ENCODE data around the gene VWA2.

DNA sequence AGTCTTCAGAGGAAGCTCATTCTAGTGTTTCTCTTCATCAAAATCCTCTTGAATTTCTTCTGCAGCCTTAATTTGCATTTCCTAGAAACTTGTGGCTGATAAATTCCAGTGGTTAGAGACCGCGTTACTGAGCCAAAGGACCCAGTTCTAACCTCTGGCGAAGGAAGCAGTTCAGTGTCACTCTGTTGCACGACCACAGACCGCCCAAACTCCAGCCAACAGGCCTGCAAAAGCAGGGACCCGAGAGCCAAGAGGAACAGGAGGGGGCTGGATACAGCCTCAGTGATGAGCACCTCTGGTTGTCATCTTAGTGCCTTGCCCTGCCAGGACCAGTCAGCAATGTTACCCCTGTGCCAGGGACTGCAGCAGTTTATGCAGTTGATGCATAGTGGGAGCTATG lies 95.2 kb downstream of the VWA2 start:
- TF ChIP-seq, protein P1, sequence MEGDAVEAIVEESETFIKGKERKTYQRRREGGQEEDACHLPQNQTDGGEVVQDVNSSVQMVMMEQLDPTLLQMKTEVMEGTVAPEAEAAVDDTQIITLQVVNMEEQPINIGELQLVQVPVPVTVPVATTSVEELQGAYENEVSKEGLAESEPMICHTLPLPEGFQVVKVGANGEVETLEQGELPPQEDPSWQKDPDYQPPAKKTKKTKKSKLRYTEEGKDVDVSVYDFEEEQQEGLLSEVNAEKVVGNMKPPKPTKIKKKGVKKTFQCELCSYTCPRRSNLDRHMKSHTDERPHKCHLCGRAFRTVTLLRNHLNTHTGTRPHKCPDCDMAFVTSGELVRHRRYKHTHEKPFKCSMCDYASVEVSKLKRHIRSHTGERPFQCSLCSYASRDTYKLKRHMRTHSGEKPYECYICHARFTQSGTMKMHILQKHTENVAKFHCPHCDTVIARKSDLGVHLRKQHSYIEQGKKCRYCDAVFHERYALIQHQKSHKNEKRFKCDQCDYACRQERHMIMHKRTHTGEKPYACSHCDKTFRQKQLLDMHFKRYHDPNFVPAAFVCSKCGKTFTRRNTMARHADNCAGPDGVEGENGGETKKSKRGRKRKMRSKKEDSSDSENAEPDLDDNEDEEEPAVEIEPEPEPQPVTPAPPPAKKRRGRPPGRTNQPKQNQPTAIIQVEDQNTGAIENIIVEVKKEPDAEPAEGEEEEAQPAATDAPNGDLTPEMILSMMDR (IDR thresholded peaks at IDR 0.05; ENCODE audit: poor library complexity, severe bottlenecking) = no peak
- TF ChIP-seq EZH2 (IDR thresholded peaks at IDR 0.05; ENCODE audit: borderline replicate concordance, insufficient read depth, low read length, poor library complexity, severe bottlenecking) (no peak), EP300 (conservative IDR thresholded peaks at IDR 0.05; ENCODE audit: poor library complexity, severe bottlenecking) (no peak), TAF1 (IDR thresholded peaks at IDR 0.05; ENCODE audit: low read depth) (no peak), MXI1 (conservative IDR thresholded peaks at IDR 0.05; ENCODE audit: poor library complexity, severe bottlenecking) (no peak), RAD21 (conservative IDR thresholded peaks at IDR 0.05) (no peak), POLR2AphosphoS5 (IDR thresholded peaks at IDR 0.05) (no peak)

Measured in neural cell (in vitro differentiated cells).